Activated CD4-positive, alpha-beta T cell treated with anti-CD3 and anti-CD28 coated beads, Interleukin-2, amount 50 U/mL, for 16 hours (primary cell): ENCODE results near the gene MRC1.
"Not testable (repeated sequence)": the region's sequence is repeated elsewhere in the genome, so short reads cannot be mapped to it uniquely, and the experiment has no call there.

Source experiments
- DNase-seq: peaks from one replicate; pipeline ENCODE4 v3.0.0-alpha.2; 2020

Gene MRC1

GRCh38 chr10:17910125-17910789 is 101.1 kb downstream of the MRC1 start:
- DNase-seq, result peak; percentile 29

GRCh38 chr10:17912754-17913153 is 103.6 kb downstream of the MRC1 start:
- no peak for DNase-seq

GRCh38 chr10:17913604-17914003 is 104.5 kb downstream of the MRC1 start:
- DNase-seq, result no peak

GRCh38 chr10:17914169-17915045 is 105.3 kb downstream of the MRC1 start:
- DNase-seq, result no peak

- DNase-seq, result no peak
Observed at GRCh38 chr10:17915181-17915580, 106.0 kb downstream of the MRC1 start.

GRCh38 chr10:17918187-17918903 is 109.2 kb downstream of the MRC1 start:
- DNase-seq, result no peak

GRCh38 chr10:17921378-17921777 is 112.2 kb downstream of the MRC1 start:
- DNase-seq, result no peak

- no peak for DNase-seq
Observed at GRCh38 chr10:17923728-17924127, 114.6 kb downstream of the MRC1 start.

GRCh38 chr10:17943033-17943745 is 134.0 kb downstream of the MRC1 start:
- DNase-seq, result no peak

GRCh38 chr10:17950269-17950668 is 141.1 kb downstream of the MRC1 start:
- DNase-seq, result not testable (repeated sequence)

- DNase-seq, result no peak
Observed at GRCh38 chr10:17950726-17951125, 141.6 kb downstream of the MRC1 start.

- DNase-seq, result no peak
Observed at GRCh38 chr10:17951868-17952371, 142.8 kb downstream of the MRC1 start, which contains the start of gene SLC39A12. Gene SLC39A12 (plus strand): TSS chr10:17951918. CDS start chr10:17953277, 1,359 bp downstream.

GRCh38 chr10:17954372-17954771 is 145.2 kb downstream of the MRC1 start:
- DNase-seq, result not testable (repeated sequence)

- DNase-seq, result no peak
Observed at GRCh38 chr10:17954861-17955260, 145.7 kb downstream of the MRC1 start.

- no peak for DNase-seq
Observed at GRCh38 chr10:17958049-17958448, 148.9 kb downstream of the MRC1 start.

- no peak for DNase-seq
Observed at GRCh38 chr10:17959870-17960269, 150.7 kb downstream of the MRC1 start.
